Measurements from ENCODE around the gene PRDM15. TPM values are rescaled to one million over a fixed set of nuclear protein-coding genes. Genes with fewer than 3 reads are reported as not detected.

The PRDM15 gene
- total RNA-seq, 6 donors from 2014 or later = 5.3 to 31.4 (median 7.4) TPM

- Histone ChIP-seq H3K27ac (peak overlapping the region; percentile 82 to 92 (median 88)), H3K4me1 (peaks cover 49 to 60% (median 50%) of the 10 kb centered on the region in 4 donors), H3K36me3 (no peaks in the 10 kb centered on the region), H3K27me3 (no peaks in the 10 kb centered on the region), H3K9me3 (no peaks in the 10 kb centered on the region), H3K4me3 (peak overlapping the region in 3 of 4 donors; percentile 34 to 48 (median 45))
- TF ChIP-seq POLR2AphosphoS5 (IDR thresholded peaks at IDR 0.05) = no peak
- TF ChIP-seq CTCF (IDR thresholded peaks at IDR 0.05) = no peak
- TF ChIP-seq EP300 (IDR thresholded peaks at IDR 0.05) = no peak
- TF ChIP-seq POLR2A (IDR thresholded peaks at IDR 0.05) = no peak
- no peak for ATAC-seq (ENCODE audit: low FRiP score in 2 of 2)
- 10 to 14% methylated on average over 3 of the region's 3 CpGs for WGBS, 2 donors
- no peak for DNase-seq
These were observed 47.6 kb upstream of the PRDM15 start for GRCh38 chr21:41926807-41927171.

- Histone ChIP-seq H3K4me3 (peak overlapping the region; percentile 16 to 48 (median 40)), H3K27ac (peak overlapping the region; percentile 82 to 92 (median 88)), H3K27me3 (no peaks in the 10 kb centered on the region), H3K9me3 (no peaks in the 10 kb centered on the region), H3K36me3 (no peaks in the 10 kb centered on the region), H3K4me1 (peaks cover 49 to 59% (median 50%) of the 10 kb centered on the region in 4 donors)
- TF ChIP-seq EP300 (IDR thresholded peaks at IDR 0.05) (no peak), POLR2A (IDR thresholded peaks at IDR 0.05) (peak in 1 of 4 donors; percentile 14), POLR2AphosphoS5 (IDR thresholded peaks at IDR 0.05) (peak in 1 of 2 donors; percentile 10), CTCF (IDR thresholded peaks at IDR 0.05) (no peak)
- peak; percentile 62 to 73 for ATAC-seq (ENCODE audit: low FRiP score in 2 of 2)
- 10 to 15% methylated on average over 11 of the region's 11 CpGs for WGBS, 2 donors
- DNase-seq = peak in 1 of 2 donors; percentile 37
These were observed 47.1 kb upstream of the PRDM15 start for GRCh38 chr21:41926117-41926806.

- peak overlapping the region; percentile 82 to 92 (median 88) for H3K27ac ChIP-seq
- DNase-seq (no peak), ATAC-seq (ENCODE audit: low FRiP score in 2 of 2) (no peak)
- H3K9me3 ChIP-seq = no peaks in the 10 kb centered on the region
- H3K4me3 ChIP-seq = peak overlapping the region in 3 of 4 donors; percentile 34 to 48 (median 45)
- peaks cover 45 to 54% (median 47%) of the 10 kb centered on the region in 4 donors for H3K4me1 ChIP-seq
- 41 to 52% methylated on average over 4 of the region's 4 CpGs for WGBS, 2 donors
- no peaks in the 10 kb centered on the region for H3K36me3 ChIP-seq
- TF ChIP-seq POLR2AphosphoS5 (IDR thresholded peaks at IDR 0.05) (no peak), CTCF (IDR thresholded peaks at IDR 0.05) (no peak), EP300 (IDR thresholded peaks at IDR 0.05) (no peak), POLR2A (IDR thresholded peaks at IDR 0.05) (no peak)
- H3K27me3 ChIP-seq = no peaks in the 10 kb centered on the region
These were observed 46.6 kb upstream of the PRDM15 start for GRCh38 chr21:41925767-41926116.

- peak in 1 of 2 donors; percentile 7 for ATAC-seq (ENCODE audit: low FRiP score in 2 of 2)
- TF ChIP-seq POLR2A (IDR thresholded peaks at IDR 0.05) (no peak), POLR2AphosphoS5 (IDR thresholded peaks at IDR 0.05) (no peak), CTCF (IDR thresholded peaks at IDR 0.05) (no peak), EP300 (IDR thresholded peaks at IDR 0.05) (no peak)
- peak overlapping the region; percentile 67 to 92 (median 84) for H3K27ac ChIP-seq
- WGBS, 2 donors = 47 to 55% methylated on average over 6 of the region's 6 CpGs
- H3K4me1 ChIP-seq = peaks cover 39 to 49% (median 47%) of the 10 kb centered on the region in 4 donors
- H3K9me3 ChIP-seq = no peaks in the 10 kb centered on the region
- H3K4me3 ChIP-seq = peak overlapping the region in 1 of 4 donors; percentile 8
- no peaks in the 10 kb centered on the region for H3K27me3 ChIP-seq
- no peaks in the 10 kb centered on the region for H3K36me3 ChIP-seq
- DNase-seq = no peak
These were observed 45.2 kb upstream of the PRDM15 start for GRCh38 chr21:41924368-41924754.
